MCF 10A (cell line): ENCODE data around the gene RHBDD1. TPM values are rescaled to one million over a fixed set of nuclear protein-coding genes. Genes with fewer than 3 reads are reported as not detected.

ENCODE experiments used
- BruUV-seq: library from RNA; stranded (reverse); fragments of 400-500 nt; replicated peaks from 2 replicates; lab custom pipeline; 2021; lab: Mats Ljungman, UMichigan
- CTCF ChIA-PET: fragments of 300-600 bp; sonication (Branson Sonifier 250); formaldehyde crosslinking; extraction: SDS; loops from one replicate; lab custom pipeline; 2021; ENCODE audit warnings: antibody characterized with exemption, inconsistent platforms; lab: Yijun Ruan, JAX
- POLR2A ChIA-PET: fragments of 300-600, 350-650 bp; sonication (Branson Sonifier 250); formaldehyde crosslinking; extraction: SDS; loops from one replicate; lab custom pipeline; 2020; ENCODE audit warnings: antibody characterized with exemption, inconsistent platforms; lab: Yijun Ruan, JAX
- DNase-seq: peaks from one replicate; pipeline ENCODE4 v3.0.0-alpha.2; 2018; ENCODE audit not compliant: unreplicated experiment
- H3K27ac Mint-ChIP-seq: one replicate; pipeline ENCODE4 v1.8.0; 2022; ENCODE audit warnings: mild to moderate bottlenecking, low read depth, mixed read lengths; ENCODE audit not compliant: unreplicated experiment
- H3K27me3 Mint-ChIP-seq: one replicate; pipeline ENCODE4 v1.8.0; 2022; ENCODE audit warnings: mixed read lengths; ENCODE audit not compliant: insufficient read depth, unreplicated experiment
- H3K36me3 Mint-ChIP-seq: one replicate; pipeline ENCODE4 v1.8.0; 2022; ENCODE audit warnings: mild to moderate bottlenecking, moderate library complexity, mixed read lengths; ENCODE audit not compliant: insufficient read depth, unreplicated experiment
- H3K4me1 Mint-ChIP-seq: one replicate; pipeline ENCODE4 v1.8.0; 2022; ENCODE audit warnings: mixed read lengths; ENCODE audit not compliant: insufficient read depth, unreplicated experiment
- H3K4me3 Mint-ChIP-seq: one replicate; pipeline ENCODE4 v1.8.0; 2022; ENCODE audit warnings: mild to moderate bottlenecking, moderate library complexity, mixed read lengths; ENCODE audit not compliant: unreplicated experiment
- H3K9me3 Mint-ChIP-seq: one replicate; pipeline ENCODE4 v1.8.0; 2022; ENCODE audit warnings: mixed read lengths; ENCODE audit not compliant: unreplicated experiment
- CTCF ChIP-seq: fragments of 200-600 bp; IDR thresholded peaks from one replicate; pipeline ENCODE4 v1.8.0; 2022; ENCODE audit warnings: antibody characterized with exemption, mild to moderate bottlenecking; ENCODE audit not compliant: unreplicated experiment
- intact Hi-C: fragments of 100-400 bp; cut with micrococcal nuclease; formaldehyde crosslinking; loops from 2 replicates; pipeline ENCODE4 v1.14.1; 2022
- total RNA-seq: library from RNA; stranded (reverse); gene quantifications from 2 replicates; pipeline ENCODE4 v1.2.3, GENCODE V29; 2022

The RHBDD1 gene
- total RNA-seq, 1 experiment from 2014 or later = 76.0 TPM

- TF ChIP-seq CTCF = no peak
- no peaks in the 10 kb centered on the region for H3K9me3 Mint-ChIP-seq
- no peaks in the 10 kb centered on the region for H3K4me1 Mint-ChIP-seq
- ChIA-PET POLR2A (interaction anchor here (3.6 kb wide), 1 partner anchor 11 kb away, joined by 17 read pairs; the partner anchor contains the start of gene RHBDD1), CTCF (interaction anchor here (0.5 to 0.6 kb wide), 2 partner anchors 638 to 641 kb away, joined by 3 read pairs; no protein-coding TSS in a partner anchor)
- no peak overlapping the region for H3K4me3 Mint-ChIP-seq
- intact Hi-C loops = no loop called here
- H3K27ac Mint-ChIP-seq = no peak overlapping the region
- peaks cover 20% of the 10 kb centered on the region for H3K36me3 Mint-ChIP-seq
- H3K27me3 Mint-ChIP-seq = no peaks in the 10 kb centered on the region
- DNase-seq = no peak
- BruUV-seq = no TSS peak
Observed at GRCh38 chr2:226847090-226847489, 11.2 kb downstream of the RHBDD1 start.

GRCh38 chr2:226847511-226847910, 11.7 kb downstream of the RHBDD1 start:
- no peaks in the 10 kb centered on the region for H3K9me3 Mint-ChIP-seq
- H3K36me3 Mint-ChIP-seq = peaks cover 18% of the 10 kb centered on the region
- intact Hi-C loops = no loop called here
- no peak overlapping the region for H3K4me3 Mint-ChIP-seq
- ChIA-PET CTCF (interaction anchor here (0.5 to 0.6 kb wide), 2 partner anchors 639 to 642 kb away, joined by 3 read pairs; no protein-coding TSS in a partner anchor), POLR2A (interaction anchor here (3.6 kb wide), 1 partner anchor 11 kb away, joined by 17 read pairs; the partner anchor contains the start of gene RHBDD1)
- TF ChIP-seq CTCF = no peak
- H3K27ac Mint-ChIP-seq = no peak overlapping the region
- no peak for DNase-seq
- BruUV-seq = no TSS peak
- H3K27me3 Mint-ChIP-seq = no peaks in the 10 kb centered on the region
- no peaks in the 10 kb centered on the region for H3K4me1 Mint-ChIP-seq

GRCh38 chr2:226849349-226849748, 13.5 kb downstream of the RHBDD1 start:
- Mint-ChIP-seq H3K36me3 (peaks cover 4% of the 10 kb centered on the region), H3K27me3 (no peaks in the 10 kb centered on the region), H3K27ac (peak overlapping the region; percentile 52), H3K4me1 (no peaks in the 10 kb centered on the region), H3K9me3 (no peaks in the 10 kb centered on the region), H3K4me3 (no peak overlapping the region)
- POLR2A ChIA-PET = interaction anchor here (0.9 to 3.6 kb wide), 3 partner anchors 10 to 13 kb away, joined by 3 to 17 read pairs (median 6); partner anchors contain the start of gene RHBDD1
- intact Hi-C loops = no loop called here
- CTCF ChIA-PET = no interaction called here
- BruUV-seq = no TSS peak
- no peak for TF ChIP-seq CTCF
- no peak for DNase-seq

GRCh38 chr2:226850024-226850423, 14.2 kb downstream of the RHBDD1 start:
- ChIA-PET POLR2A (interaction anchor here (3.6 kb wide), 1 partner anchor 14 kb away, joined by 17 read pairs; the partner anchor contains the start of gene RHBDD1), CTCF (no interaction called here)
- no peak for DNase-seq
- no TSS peak for BruUV-seq
- no peak for TF ChIP-seq CTCF
- no peaks in the 10 kb centered on the region for H3K36me3 Mint-ChIP-seq
- H3K27me3 Mint-ChIP-seq = no peaks in the 10 kb centered on the region
- H3K4me1 Mint-ChIP-seq = no peaks in the 10 kb centered on the region
- H3K4me3 Mint-ChIP-seq = no peak overlapping the region
- H3K9me3 Mint-ChIP-seq = no peaks in the 10 kb centered on the region
- no peak overlapping the region for H3K27ac Mint-ChIP-seq
- intact Hi-C loops = no loop called here
